Left ventricle myocardium inferior (tissue), 1 donor: ENCODE results near the gene DDAH1. TPM values are rescaled to one million over a fixed set of nuclear protein-coding genes. Genes with fewer than 3 reads are reported as not detected.
"Not testable (repeated sequence)": the region's sequence is repeated elsewhere in the genome, so short reads cannot be mapped to it uniquely, and the experiment has no call there.

Experiments
- DNase-seq: peaks from one replicate; pipeline ENCODE4 v3.0.0-alpha.2; 2020
- H3K27ac ChIP-seq: fragments of 200-600 bp; replicated peaks from 2 replicates; pipeline ENCODE4 v1.8.0; 2021
- H3K27me3 ChIP-seq: fragments of 200-600 bp; 2 replicates; pipeline ENCODE4 v1.8.0; 2021; ENCODE audit warnings: low read depth
- H3K36me3 ChIP-seq: fragments of 200-600 bp; 2 replicates; pipeline ENCODE4 v1.8.0; 2021
- H3K4me1 ChIP-seq: fragments of 200-600 bp; 2 replicates; pipeline ENCODE4 v1.8.0; 2021
- H3K4me3 ChIP-seq: fragments of 200-600 bp; 2 replicates; pipeline ENCODE4 v1.8.0; 2021; ENCODE audit warnings: mild to moderate bottlenecking, moderate library complexity
- H3K9me3 ChIP-seq: fragments of 200-600 bp; replicated peaks from 2 replicates; pipeline ENCODE4 v1.8.0; 2021
- intact Hi-C: fragments of 100-400 bp; cut with micrococcal nuclease; formaldehyde crosslinking; loops from one replicate; pipeline ENCODE4 v1.11.0; 2022
- long read RNA-seq: library from polyadenylated mRNA; unstranded; transcript quantifications from one replicate; pipeline ENCODE4 v2.0.0, GENCODE V29; 2021
- total RNA-seq: library from RNA; stranded (reverse); fragmentation: NEBNext Ultra II Directional; extraction: Animal tissue kit (Norgen Biotek cat#: 25700); gene quantifications from one replicate; pipeline ENCODE4 v1.2.1, GENCODE V29; 2021
- TF ChIP-seq, protein P1 (sequence below): fragments of 200-600 bp; IDR thresholded peaks from 2 replicates; pipeline ENCODE4 v1.8.0; 2021; ENCODE audit warnings: antibody characterized with exemption, mild to moderate bottlenecking, borderline replicate concordance
- donor health status: DM: no; HTN: yes; CAD: no; lungs with severe emphysema.

DDAH1 gene
- total RNA-seq = 10.1 TPM
- long read RNA-seq, partial matches to known transcripts = 1 of 7 reads
- long read RNA-seq, other reads (novel, unspliced or antisense) = 3 of 7 reads

DNA sequence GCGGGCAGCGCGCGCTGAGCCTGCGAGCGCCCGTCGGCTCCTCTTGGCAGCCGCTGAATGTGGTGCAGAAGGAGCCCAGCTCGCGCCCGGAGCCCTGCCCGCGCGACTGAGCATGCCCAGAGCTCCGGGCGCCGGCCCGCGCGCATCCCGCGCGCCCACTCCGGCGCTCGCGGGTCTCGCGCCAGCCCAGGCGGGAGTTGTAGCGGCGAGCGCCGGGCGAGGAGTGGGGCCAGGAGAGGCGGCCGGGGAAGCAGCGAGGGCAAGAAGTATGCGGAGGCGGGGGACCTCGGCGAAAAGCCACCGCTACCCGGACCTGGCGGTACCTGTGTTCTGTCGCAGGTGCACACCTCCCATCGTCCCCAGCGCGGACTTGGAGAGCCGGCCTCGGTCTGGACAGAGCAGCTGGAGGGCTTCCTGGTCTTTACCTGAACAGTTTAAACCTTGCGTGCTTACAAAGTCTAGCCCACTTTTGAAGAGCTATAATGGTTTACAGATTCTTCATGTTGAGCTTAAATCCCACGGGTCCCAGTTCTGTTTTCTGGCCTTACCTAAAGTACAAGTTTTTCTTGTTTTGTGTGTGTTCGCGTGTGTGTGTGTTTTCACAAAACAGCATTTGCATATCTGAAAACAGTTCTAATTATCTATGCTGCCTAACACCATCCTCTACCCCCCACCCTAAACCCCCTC is at the start of gene DDAH1:
Gene DDAH1, minus strand, starts transcription at position 61 of the 687 bp plus-strand sequence. CDS start 114 bp downstream, outside the sequence.
- intact Hi-C loops = no loop called here
- TF ChIP-seq, protein P1, sequence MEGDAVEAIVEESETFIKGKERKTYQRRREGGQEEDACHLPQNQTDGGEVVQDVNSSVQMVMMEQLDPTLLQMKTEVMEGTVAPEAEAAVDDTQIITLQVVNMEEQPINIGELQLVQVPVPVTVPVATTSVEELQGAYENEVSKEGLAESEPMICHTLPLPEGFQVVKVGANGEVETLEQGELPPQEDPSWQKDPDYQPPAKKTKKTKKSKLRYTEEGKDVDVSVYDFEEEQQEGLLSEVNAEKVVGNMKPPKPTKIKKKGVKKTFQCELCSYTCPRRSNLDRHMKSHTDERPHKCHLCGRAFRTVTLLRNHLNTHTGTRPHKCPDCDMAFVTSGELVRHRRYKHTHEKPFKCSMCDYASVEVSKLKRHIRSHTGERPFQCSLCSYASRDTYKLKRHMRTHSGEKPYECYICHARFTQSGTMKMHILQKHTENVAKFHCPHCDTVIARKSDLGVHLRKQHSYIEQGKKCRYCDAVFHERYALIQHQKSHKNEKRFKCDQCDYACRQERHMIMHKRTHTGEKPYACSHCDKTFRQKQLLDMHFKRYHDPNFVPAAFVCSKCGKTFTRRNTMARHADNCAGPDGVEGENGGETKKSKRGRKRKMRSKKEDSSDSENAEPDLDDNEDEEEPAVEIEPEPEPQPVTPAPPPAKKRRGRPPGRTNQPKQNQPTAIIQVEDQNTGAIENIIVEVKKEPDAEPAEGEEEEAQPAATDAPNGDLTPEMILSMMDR = no peak
- peak within 1 kb of the TSS; percentile 77 for H3K27ac ChIP-seq
- H3K27me3 ChIP-seq = no peaks in the 10 kb centered on the region
- H3K4me1 ChIP-seq = peaks cover 20% of the 10 kb centered on the region
- H3K9me3 ChIP-seq = no peaks in the 10 kb centered on the region
- H3K4me3 ChIP-seq = peak within 1 kb of the TSS; percentile 79
- DNase-seq = peak; percentile 38
- no peaks in the 10 kb centered on the region for H3K36me3 ChIP-seq

DNA sequence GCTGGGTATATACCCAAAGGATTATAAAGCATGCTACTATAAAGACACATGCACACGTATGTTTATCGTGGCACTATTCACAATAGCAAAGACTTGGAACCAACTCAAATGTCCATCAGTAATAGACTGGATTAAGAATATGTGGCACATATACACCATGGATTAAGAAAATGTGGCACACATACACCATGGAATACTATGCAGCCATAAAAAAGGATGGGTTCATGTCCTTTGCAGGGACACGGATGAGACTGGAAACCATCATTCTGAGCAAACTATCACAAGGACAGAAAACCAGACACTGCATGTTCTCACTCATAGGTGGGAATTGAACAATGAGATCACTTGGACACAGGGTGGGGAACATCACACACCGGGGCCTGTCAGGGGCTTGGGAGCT is 49.0 kb upstream of the DDAH1 start:
- DNase-seq, H3K4me1 ChIP-seq, H3K9me3 ChIP-seq, H3K27me3 ChIP-seq, H3K4me3 ChIP-seq, intact Hi-C loops, H3K27ac ChIP-seq, H3K36me3 ChIP-seq: not testable (repeated sequence)

DNA sequence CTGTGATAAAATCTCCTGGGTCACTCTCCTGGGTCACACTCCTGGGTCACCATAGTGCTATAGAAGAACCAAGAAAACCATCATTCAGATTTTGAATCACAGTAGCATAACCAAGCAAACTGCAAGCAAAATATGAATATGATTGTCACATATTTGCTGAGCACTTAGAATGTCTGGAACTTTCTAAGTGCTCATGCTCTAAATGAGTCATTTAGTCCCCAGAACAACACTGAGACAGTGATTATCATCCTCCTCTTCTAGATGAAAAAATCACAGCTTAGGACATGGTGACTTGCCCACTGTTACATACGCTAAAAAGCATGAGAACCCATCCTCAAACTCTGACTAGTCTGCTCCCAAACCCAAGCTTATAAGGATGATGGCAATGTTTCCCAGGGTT is 39.5 kb upstream of the DDAH1 start:
- DNase-seq = no peak
- H3K9me3 ChIP-seq = peaks cover 5% of the 10 kb centered on the region
- no peaks in the 10 kb centered on the region for H3K36me3 ChIP-seq
- H3K27ac ChIP-seq = no peak overlapping the region
- H3K4me3 ChIP-seq = no peak overlapping the region
- H3K27me3 ChIP-seq = no peaks in the 10 kb centered on the region
- H3K4me1 ChIP-seq = peaks cover 4% of the 10 kb centered on the region
- intact Hi-C loops = loop anchor here (2.0 kb wide), 1 partner anchor 196 kb away; no protein-coding TSS in a partner anchor
- TF ChIP-seq, protein P1 = no peak

DNA sequence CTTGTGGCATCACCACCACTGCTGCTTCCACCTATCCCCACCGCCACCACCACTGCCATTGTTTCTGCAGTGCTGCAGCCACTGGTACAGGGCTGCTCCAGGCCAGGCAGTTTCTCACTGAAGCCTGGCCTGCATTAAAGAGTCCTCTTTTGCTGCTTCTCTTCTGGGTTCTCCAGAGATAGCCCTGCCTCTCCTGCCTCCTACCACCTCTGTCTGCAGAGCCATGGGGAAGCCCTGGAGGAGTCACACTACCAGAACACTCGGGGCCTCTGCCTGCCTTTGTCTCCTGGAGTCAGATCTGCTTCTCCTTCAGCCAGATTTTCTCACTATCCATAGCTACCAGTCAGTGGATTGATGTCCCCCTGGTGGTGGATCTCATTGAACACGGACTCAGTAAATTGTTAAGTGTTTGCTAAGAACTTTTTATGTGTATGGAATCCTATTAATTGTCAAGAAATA is 37.7 kb upstream of the DDAH1 start:
- DNase-seq = no peak
- H3K36me3 ChIP-seq = no peaks in the 10 kb centered on the region
- peaks cover 4% of the 10 kb centered on the region for H3K4me1 ChIP-seq
- H3K9me3 ChIP-seq = peaks cover 5% of the 10 kb centered on the region
- H3K27ac ChIP-seq = no peak overlapping the region
- intact Hi-C loops = no loop called here
- H3K27me3 ChIP-seq = no peaks in the 10 kb centered on the region
- H3K4me3 ChIP-seq = no peak overlapping the region
- TF ChIP-seq, protein P1 = peak; percentile 79

DNA sequence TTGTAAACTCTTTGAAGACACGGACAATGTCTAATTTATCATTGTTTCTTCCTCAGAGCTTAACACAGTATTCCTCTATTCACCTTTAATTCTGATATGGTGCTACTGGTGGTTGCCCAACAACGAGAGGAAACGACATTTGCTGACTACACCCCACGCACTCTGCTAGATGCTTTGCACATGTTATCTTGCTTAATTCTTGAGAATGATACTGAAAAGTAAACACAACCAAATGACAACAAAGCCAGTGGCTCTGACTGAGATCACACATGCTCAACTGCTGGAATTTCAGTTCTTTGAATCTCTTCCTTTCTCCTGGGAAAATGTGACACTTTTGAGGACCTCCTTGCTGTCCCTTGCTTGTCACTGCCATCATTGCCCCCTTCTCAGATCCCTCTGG is 37.2 kb upstream of the DDAH1 start:
- Histone ChIP-seq H3K9me3 (peaks cover 5% of the 10 kb centered on the region), H3K27ac (no peak overlapping the region), H3K4me3 (no peak overlapping the region), H3K4me1 (peaks cover 4% of the 10 kb centered on the region), H3K27me3 (no peaks in the 10 kb centered on the region), H3K36me3 (no peaks in the 10 kb centered on the region)
- DNase-seq = no peak
- intact Hi-C loops = no loop called here
- TF ChIP-seq, protein P1 = no peak

DNA sequence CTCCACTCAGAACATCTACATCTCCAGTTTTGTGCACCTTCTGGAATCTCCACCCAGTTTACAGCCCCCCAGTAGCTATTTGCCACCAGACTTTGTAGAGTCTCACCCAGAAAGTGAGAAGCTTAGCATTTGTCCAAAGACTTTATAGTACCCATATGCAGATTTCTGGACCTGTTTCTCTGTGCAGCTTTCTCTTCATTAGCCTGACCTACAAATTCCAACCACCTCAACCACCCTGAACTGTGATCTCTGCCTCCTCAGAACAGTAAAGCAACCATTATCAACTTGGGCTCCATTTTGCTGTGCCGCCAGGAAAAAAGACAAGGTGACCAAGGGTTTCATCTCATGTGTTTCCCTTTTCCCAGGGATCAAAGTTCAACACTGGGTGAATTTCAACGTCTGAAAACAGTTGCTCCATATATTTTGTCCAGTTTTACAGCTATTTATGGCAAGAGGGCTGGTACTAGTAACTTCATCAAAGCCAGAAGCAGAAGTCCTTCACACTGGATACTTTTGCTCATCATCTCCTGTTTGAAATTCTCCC is 36.5 kb upstream of the DDAH1 start:
- TF ChIP-seq, protein P1 = no peak
- intact Hi-C loops = no loop called here
- DNase-seq = no peak
- Histone ChIP-seq H3K4me1 (peaks cover 4% of the 10 kb centered on the region), H3K4me3 (no peak overlapping the region), H3K27ac (no peak overlapping the region), H3K9me3 (peaks cover 5% of the 10 kb centered on the region), H3K36me3 (no peaks in the 10 kb centered on the region), H3K27me3 (no peaks in the 10 kb centered on the region)
